Breast epithelium (tissue), 4 donors: ENCODE data around the gene POFUT2. TPM values are rescaled to one million over a fixed set of nuclear protein-coding genes. Genes with fewer than 3 reads are reported as not detected.

ENCODE experiments used
- DNase-seq, 2 donors: peaks; one replicate each; pipeline ENCODE4 v3.0.0-alpha.2; 2019; ENCODE audit warnings: low spot score in 2 of 2
- H3K27ac ChIP-seq, 2 donors: fragments of 200-600 bp; sonication (generic) in 1 of 2; one replicate each; pipeline ENCODE4 v1.5.1; 2016 to 2019; ENCODE audit warnings: mild to moderate bottlenecking in 1 of 2
- H3K27me3 ChIP-seq, 2 donors: fragments of 200-600 bp; sonication (generic) in 1 of 2; one replicate each; pipeline versions ENCODE4 v1.5.1 to v1.6.0; 2017 to 2019; ENCODE audit warnings: control low read depth in 1 of 2, mild to moderate bottlenecking in 1 of 2
- H3K36me3 ChIP-seq: fragments of 200-600 bp; one replicate; pipeline ENCODE4 v1.5.1; 2019
- H3K4me1 ChIP-seq, 2 donors: fragments of 200-600 bp; sonication (generic); one replicate each; pipeline ENCODE4 v1.5.1; 2016 to 2019; ENCODE audit warnings: control low read depth in 1 of 2
- H3K4me3 ChIP-seq, 3 donors: fragments of 200-600 bp; sonication (generic); 1 replicate in 2 of 3; 2 replicates in 1 of 3; pipeline ENCODE4 v1.5.1; 2016 to 2019; ENCODE audit warnings: mild to moderate bottlenecking in 3 of 3, moderate library complexity in 2 of 3
- H3K9me3 ChIP-seq, 2 donors: fragments of 200-600 bp; sonication (generic) in 1 of 2; one replicate each; pipeline ENCODE4 v1.5.1; 2016 to 2019; ENCODE audit warnings: control low read depth in 1 of 2
- POLR2A ChIP-seq: fragments of 450-650 bp; IDR thresholded peaks from one replicate; pipeline ENCODE4 v1.6.1; 2016; ENCODE audit warnings: antibody characterized with exemption, mild to moderate bottlenecking, moderate library complexity
- POLR2AphosphoS5 ChIP-seq, 3 donors: sonication (generic); formaldehyde crosslinking; IDR thresholded peaks; one replicate each; pipeline ENCODE4 v1.6.1; 2017; ENCODE audit warnings: antibody characterized with exemption in 3 of 3
- intact Hi-C: fragments of 100-400 bp; cut with DNase I; formaldehyde crosslinking; loops from one replicate; pipeline ENCODE4 v1.15.1; 2023; ENCODE audit warnings: low total_unique reads
- total RNA-seq, 3 donors: library from RNA; depleted of rRNA; stranded (reverse); fragments of >200 nt; gene quantifications; one replicate each; pipeline ENCODE4 v1.1.0, GENCODE V29; 2016
- TF ChIP-seq, protein P1 (sequence below), 3 donors: fragments of 450-650 bp; IDR thresholded peaks; one replicate each; pipeline ENCODE4 v1.5.1; 2016 to 2017; ENCODE audit warnings: antibody characterized with exemption in 3 of 3, mild to moderate bottlenecking in 3 of 3, moderate library complexity in 3 of 3

POFUT2 gene
- total RNA-seq, 3 donors from 2014 or later, result 20.0 to 22.9 (median 22.1) TPM

GRCh38 chr21:45264912-45265515 is 22.7 kb downstream of the POFUT2 start:
- peak; percentile 13 to 43 for DNase-seq
- no peaks in the 10 kb centered on the region for H3K9me3 ChIP-seq
- TF ChIP-seq POLR2A (no peak), POLR2AphosphoS5 (IDR thresholded peaks at IDR 0.05) (no peak)
- TF ChIP-seq, protein P1, sequence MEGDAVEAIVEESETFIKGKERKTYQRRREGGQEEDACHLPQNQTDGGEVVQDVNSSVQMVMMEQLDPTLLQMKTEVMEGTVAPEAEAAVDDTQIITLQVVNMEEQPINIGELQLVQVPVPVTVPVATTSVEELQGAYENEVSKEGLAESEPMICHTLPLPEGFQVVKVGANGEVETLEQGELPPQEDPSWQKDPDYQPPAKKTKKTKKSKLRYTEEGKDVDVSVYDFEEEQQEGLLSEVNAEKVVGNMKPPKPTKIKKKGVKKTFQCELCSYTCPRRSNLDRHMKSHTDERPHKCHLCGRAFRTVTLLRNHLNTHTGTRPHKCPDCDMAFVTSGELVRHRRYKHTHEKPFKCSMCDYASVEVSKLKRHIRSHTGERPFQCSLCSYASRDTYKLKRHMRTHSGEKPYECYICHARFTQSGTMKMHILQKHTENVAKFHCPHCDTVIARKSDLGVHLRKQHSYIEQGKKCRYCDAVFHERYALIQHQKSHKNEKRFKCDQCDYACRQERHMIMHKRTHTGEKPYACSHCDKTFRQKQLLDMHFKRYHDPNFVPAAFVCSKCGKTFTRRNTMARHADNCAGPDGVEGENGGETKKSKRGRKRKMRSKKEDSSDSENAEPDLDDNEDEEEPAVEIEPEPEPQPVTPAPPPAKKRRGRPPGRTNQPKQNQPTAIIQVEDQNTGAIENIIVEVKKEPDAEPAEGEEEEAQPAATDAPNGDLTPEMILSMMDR (IDR thresholded peaks at IDR 0.05), result no peak
- H3K36me3 ChIP-seq, result peaks cover 12% of the 10 kb centered on the region
- no peaks in the 10 kb centered on the region for H3K4me1 ChIP-seq
- H3K4me3 ChIP-seq, result no peak overlapping the region
- H3K27ac ChIP-seq, result no peak overlapping the region
- no peaks in the 10 kb centered on the region for H3K27me3 ChIP-seq
- intact Hi-C loops, result no loop called here

- Histone ChIP-seq H3K27me3 (no peaks in the 10 kb centered on the region), H3K27ac (no peak overlapping the region), H3K36me3 (peaks cover 12% of the 10 kb centered on the region), H3K4me3 (no peak overlapping the region), H3K9me3 (no peaks in the 10 kb centered on the region), H3K4me1 (no peaks in the 10 kb centered on the region)
- intact Hi-C loops, result no loop called here
- DNase-seq, result peak in 1 of 2 donors; percentile 27
- TF ChIP-seq POLR2AphosphoS5 (IDR thresholded peaks at IDR 0.05) (no peak), POLR2A (no peak)
- TF ChIP-seq, protein P1 (IDR thresholded peaks at IDR 0.05), result no peak
These were observed 23.4 kb downstream of the POFUT2 start for GRCh38 chr21:45264146-45264911.

GRCh38 chr21:45263534-45263933 is 24.2 kb downstream of the POFUT2 start:
- TF ChIP-seq POLR2A, result no peak
- TF ChIP-seq, protein P1 (IDR thresholded peaks at IDR 0.05), result no peak
- no peak for TF ChIP-seq POLR2AphosphoS5 (IDR thresholded peaks at IDR 0.05)
- H3K27me3 ChIP-seq, result no peaks in the 10 kb centered on the region
- H3K9me3 ChIP-seq, result no peaks in the 10 kb centered on the region
- H3K4me3 ChIP-seq, result no peak overlapping the region
- peak in 1 of 2 donors; percentile 19 for DNase-seq
- no peak overlapping the region for H3K27ac ChIP-seq
- intact Hi-C loops, result no loop called here
- H3K4me1 ChIP-seq, result no peaks in the 10 kb centered on the region
- H3K36me3 ChIP-seq, result peaks cover 12% of the 10 kb centered on the region

DNA sequence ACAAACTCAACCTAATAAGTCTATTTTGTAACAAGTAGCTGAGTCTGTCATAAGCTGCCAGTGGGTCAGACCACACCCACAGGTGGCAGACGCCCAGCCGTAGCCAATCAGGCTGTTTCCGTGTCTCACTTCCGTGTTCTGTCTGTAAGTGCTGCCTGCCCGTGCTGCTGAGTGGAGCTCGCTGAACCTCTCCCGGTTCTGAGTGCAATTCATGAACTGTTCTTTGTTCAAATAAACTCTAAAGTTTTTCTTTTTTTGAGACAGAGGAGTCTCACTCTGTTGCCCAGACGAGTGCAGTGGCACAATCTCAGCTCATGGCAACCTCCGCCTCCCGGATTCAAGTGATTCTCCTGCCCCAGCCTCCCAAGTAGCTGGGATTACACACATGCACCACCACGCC is 25.1 kb downstream of the POFUT2 start:
- Histone ChIP-seq H3K9me3 (no peaks in the 10 kb centered on the region), H3K27ac (no peak overlapping the region), H3K27me3 (peaks cover 0 to 2% of the 10 kb centered on the region in 2 donors), H3K4me3 (no peak overlapping the region), H3K4me1 (no peaks in the 10 kb centered on the region), H3K36me3 (peaks cover 12% of the 10 kb centered on the region)
- TF ChIP-seq, protein P1 (IDR thresholded peaks at IDR 0.05), result no peak
- TF ChIP-seq POLR2A (no peak), POLR2AphosphoS5 (IDR thresholded peaks at IDR 0.05) (no peak)
- peak in 1 of 2 donors; percentile 16 for DNase-seq
- intact Hi-C loops, result no loop called here

DNA sequence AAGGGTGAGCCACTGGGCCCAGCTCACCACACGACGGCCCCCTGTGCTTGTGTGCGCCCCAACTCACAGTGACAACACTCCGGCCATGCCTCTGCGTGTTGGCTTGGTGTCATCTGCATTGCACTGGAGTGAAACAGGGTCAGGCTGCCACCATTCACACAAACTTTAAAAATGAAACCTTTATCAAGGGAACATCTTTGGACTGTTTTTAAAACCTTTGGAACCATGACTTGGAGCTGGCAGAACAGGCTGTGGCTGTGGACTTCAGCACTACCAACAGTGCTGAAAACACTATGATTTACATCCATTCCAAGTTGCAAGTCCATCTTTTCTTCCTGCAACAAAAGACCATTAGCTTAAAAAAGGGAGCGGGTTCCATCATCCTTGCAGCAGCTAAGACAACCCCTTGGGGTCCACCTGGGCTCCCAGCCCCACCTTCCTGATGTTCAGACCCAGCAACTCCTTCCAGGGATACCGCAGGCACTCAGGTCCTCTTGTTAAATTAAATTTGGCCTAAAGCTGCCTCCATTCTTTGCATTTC is 25.6 kb downstream of the POFUT2 start:
- Histone ChIP-seq H3K36me3 (peaks cover 12% of the 10 kb centered on the region), H3K4me1 (no peaks in the 10 kb centered on the region), H3K4me3 (no peak overlapping the region), H3K27ac (no peak overlapping the region), H3K27me3 (peaks cover 0 to 3% of the 10 kb centered on the region in 2 donors), H3K9me3 (no peaks in the 10 kb centered on the region)
- DNase-seq, result peak in 1 of 2 donors; percentile 6
- intact Hi-C loops, result no loop called here
- TF ChIP-seq, protein P1 (IDR thresholded peaks at IDR 0.05), result no peak
- TF ChIP-seq POLR2A (no peak), POLR2AphosphoS5 (IDR thresholded peaks at IDR 0.05) (no peak)
